SHP77 (cell line): ENCODE results near the gene NAA40.
A peak's percentile ranks its signal among the peaks of the same experiment; 100 is the strongest.
"Not testable (repeated sequence)": the region's sequence is repeated elsewhere in the genome, so short reads cannot be mapped to it uniquely, and the experiment has no call there.

Experiments
- DNase-seq, 2 experiments: peaks; one replicate each; lab custom pipeline; 2025; lab: John Stamatoyannopoulos, UW

NAA40 gene

DNA sequence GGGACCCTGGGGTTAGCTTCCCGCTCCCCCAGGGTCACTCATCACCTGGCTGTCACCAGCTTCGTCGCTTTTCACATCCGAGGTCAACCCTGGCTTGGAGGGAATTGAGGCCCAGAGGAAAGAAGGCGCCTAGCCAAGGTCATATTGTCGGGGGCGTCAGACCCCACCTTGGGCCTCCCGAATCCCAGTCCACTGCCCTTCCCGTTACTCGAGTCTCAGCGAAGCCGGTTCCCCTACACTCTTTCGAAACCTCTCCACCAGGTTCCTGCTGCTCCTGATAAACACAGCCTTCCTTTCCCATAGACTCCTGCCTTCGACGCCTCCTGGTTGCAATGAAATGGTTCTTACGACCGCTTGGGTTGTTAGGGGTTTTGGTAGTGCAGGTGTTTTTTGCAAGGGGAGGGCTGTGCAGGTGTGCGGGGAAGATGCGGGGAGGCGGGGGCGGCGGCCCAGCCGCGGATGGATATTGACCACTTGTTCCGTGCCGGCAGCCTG, 642 bp downstream of the NAA40 start:
- DNase-seq = no peak

DNA sequence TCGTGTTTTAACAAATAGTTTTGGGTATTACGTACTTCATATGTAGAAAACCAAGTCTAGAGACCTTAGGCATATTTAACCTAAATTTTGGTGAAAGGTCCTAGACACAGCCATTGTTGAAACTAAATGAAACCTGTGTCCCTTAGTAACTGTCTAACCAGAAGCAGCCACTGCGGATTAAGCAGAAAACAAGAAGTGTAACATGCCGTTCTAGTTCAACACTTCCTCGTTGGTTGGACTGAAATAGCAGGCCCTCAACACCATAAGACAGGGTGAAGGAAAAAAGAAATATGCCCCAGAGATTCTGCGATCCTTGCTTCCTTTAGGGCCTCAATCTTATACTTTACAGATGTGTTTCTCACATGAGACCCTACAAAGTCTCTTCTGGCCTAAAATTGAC, 2.0 kb downstream of the NAA40 start:
- no peak for DNase-seq

DNA sequence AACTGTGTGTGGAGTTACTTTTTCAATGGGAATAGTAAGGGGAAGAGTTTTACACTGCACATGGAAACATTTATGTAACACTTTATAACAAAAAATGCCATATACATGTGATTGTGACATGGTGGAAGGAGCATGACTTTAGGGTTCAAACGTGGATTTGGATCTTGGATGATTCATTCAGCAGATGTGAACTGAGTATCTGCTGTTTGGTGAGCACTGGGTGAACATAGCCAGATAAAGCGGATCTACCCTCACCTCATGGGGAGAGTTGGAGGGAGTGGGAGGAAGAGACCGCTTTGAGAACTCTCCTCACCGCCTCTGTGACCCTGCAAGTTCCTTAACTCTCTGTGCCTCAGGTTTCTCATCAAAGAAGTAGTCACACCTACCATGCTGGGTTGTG, 3.1 kb downstream of the NAA40 start:
- DNase-seq = no peak

DNA sequence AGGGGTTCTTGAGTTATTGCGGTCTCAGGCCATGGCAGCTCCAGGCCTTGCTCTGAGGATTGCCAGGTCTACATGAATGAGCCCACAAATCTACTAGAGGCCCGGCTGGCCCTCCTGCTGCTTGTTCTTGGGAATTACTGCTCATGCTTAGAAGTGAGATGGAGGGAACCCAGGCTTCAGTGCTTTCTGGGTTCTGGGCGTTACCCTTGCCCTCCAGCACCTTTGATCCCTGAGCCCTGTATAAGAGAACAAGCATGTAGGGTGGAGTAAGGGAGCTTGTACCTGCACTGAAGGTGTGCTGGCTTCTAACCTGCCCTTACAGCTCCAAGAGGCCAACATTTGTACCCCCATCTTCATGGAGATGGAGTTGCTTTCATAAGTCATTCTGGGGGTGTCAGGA, 4.0 kb downstream of the NAA40 start:
- DNase-seq = no peak

DNA sequence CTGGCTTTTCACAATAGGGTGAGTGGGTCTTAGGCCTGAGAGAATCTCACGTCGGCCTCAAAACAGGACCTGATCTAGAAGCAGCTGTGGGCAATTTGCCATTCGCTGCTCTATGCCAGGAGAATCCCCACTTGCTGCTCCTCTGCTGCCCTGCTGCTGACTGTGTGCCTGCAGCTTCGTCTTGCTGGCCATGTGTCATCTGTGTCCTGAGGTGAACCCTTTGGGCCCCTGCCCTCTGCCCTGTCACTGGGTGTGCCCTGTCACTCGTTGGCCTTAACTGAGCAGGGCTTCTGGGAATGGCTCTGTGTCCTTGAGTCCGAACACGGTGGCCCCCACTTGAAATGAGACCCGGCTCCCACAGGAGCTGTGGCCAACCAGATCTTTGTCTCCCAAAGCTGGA, 6.2 kb downstream of the NAA40 start:
- DNase-seq = no peak

DNA sequence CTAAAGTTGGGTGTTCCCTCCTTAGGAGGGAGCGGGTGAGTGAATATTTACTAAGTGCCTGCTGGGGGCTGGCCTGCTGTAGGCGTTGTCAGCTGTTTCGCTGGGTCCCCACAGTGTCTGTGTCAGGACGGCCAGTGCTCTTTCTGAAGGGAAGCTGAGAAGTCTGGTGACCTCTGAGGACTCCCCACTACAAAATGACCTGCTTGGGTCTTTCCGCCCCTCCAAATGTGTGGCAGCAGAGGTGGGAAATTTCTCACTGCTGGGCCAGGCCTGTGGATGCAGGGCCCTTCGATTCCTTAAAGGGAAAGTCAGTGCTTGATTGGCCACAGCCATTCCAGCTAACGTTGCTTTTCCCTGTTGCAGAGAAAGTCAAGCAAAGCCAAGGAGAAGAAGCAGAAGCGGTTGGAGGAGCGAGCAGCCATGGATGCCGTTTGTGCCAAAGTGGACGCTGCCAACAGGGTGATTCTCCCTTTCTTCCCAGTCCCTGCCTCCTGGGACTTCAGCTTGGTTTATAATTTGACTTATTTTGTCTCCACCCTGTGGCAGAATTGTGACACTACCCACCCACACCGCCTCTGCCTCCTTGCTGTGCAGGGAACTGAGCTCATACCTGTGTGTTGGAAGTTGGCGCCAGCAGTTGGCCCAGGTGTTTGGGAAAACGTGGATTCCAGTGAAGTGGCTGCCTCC, 6.8 kb downstream of the NAA40 start:
- DNase-seq = peak; percentile 60 to 61

DNA sequence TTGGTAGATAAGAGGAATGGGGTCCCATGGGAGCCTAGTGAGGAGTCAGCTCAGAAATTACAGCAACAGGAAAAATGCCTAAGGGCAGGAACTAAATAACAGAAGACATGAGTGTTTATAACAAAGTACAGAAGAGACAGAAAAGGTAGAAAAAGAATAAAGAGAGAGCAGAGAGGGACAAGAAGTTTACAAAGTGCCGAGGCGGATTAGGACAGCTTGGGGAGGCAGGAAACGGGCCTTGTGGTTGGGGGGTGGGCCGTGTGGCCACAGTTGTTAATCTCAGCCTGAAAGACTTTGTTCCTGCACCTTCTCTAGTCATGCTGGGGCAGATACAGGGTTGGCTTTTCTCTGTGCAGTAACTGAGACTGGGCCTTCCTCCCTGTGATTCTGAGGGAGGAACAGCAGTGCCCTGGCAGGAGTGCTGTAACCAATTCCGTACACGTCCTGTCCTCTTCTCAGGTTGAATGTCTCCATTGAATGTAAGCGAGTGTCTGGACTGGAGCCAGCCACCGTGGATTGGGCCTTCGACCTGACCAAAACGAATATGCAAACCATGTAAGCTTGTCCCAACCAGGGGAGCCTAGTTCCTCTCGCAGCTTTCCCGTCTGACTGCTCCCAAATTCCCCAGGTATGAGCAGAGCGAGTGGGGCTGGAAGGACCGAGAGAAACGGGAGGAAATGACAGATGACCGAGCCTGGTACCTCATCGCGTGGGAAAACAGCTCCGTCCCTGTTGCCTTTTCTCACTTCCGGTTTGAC, 13.2 kb downstream of the NAA40 start:
- DNase-seq = no peak

DNA sequence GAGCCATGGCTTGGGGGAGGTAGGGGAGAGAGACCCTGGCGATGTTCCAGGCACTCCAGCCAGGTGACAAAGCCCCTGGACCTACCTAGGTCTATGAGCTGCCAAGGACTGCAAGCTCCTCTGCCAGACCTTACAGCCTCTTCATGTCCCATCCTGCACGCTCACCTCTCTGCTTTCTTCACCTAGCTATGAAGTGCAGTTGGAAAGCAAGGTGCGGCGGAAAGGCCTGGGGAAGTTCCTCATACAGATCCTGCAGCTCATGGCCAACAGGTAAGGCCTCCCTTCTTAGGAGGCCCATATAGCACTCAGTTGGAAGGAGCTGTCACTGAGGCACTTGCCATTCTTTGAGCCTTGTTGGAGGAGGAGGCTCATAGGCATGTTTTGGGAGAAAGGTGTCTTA, 13.8 kb downstream of the NAA40 start:
- DNase-seq = no peak

DNA sequence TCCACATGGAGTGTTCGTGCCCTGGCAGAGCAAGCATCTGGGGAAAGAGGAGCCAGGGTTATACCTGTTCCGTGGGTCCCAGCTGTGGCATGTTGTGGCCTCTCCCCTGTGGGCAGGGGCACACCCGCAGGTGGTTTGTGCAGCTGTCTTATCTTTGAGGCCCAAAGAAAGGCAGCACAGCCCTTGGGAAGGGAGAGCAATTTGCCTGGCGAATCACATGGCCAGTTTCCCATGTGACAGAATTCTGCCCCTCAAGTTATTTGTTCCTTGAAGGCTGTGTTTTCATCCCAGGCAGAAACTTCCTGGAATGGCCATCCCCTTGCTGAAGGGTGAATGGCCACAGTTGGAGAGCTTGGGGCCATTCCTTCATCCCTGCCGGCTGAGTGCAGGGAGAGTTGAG, 19.2 kb downstream of the NAA40 start:
- no peak for DNase-seq

DNA sequence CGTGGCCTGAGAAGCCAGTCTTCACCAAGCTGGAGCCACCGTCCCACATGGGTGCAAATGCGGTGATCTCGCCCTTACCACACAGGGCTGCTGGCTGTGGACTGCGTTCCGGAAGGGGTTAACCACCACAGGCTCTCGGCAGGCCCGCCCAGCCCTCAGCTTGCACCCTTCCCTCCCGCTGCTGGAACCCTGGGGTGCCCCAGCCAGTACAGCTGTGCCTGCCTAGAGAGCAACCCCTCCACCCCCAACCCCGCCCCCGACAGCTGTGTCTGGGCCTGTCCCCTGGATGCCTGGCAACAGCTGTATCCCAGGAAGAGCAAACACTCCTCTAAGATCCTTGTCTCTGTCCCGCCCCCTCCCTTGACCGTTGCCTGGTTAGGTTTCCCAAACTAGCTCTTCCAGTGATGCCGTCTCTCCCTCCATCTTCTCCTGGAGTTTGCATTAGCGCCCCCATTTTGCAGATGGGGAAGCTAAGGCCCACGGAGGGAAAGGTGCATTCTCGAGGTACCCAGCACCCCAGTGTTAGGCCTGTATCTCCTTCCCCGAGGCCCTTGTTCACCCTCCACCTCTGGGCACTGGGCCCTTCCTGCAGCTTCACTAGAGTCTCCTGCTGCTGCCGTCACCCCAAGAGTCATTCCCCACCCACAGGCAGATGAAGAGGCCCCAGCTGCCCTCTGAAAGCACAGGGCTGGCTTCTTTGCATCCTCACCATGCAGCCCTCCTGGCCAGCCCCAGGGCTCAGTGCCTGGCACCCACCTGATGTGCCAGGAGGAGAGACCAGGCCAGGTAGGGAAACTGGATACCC, 23.0 kb downstream of the NAA40 start:
- peak; percentile 50 to 61 for DNase-seq

DNA sequence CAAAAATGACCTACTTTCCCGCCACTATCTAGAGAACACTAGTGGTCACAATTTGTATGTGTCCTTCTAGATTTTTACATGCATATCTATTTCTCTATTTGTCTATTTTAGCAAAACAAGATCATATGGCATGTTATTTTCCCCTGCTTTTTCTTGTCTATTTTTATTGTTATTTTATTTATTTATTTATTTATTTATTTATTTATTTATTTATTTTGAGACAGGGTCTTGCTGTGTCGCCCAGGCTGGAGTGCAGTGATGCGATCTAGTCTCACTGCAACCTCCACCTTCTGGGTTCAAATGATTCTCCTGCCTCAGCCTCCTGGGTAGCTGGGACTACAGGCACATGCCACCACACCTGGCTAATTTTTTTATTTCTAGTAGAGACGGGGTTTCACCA, 25.1 kb downstream of the NAA40 start:
- DNase-seq = not testable (repeated sequence)

DNA sequence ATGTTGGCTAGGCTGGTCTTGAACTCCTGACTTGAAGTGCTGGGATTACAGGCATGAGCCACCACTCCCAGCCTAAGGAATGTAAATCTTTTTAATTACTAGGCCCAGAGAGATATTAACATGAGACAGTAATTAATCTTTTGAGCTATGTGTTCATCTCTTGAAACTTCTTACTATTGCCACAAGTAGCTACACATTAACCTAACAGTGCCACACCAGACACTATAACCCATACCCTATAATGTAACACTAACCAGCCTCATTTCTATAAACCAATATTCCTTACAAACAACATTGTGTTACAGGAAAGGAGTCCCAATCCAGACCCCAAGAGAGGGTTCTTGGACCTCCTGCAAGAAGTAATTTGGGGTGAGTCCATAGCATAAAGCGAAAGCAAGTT, 27.6 kb downstream of the NAA40 start:
- no peak for DNase-seq

DNA sequence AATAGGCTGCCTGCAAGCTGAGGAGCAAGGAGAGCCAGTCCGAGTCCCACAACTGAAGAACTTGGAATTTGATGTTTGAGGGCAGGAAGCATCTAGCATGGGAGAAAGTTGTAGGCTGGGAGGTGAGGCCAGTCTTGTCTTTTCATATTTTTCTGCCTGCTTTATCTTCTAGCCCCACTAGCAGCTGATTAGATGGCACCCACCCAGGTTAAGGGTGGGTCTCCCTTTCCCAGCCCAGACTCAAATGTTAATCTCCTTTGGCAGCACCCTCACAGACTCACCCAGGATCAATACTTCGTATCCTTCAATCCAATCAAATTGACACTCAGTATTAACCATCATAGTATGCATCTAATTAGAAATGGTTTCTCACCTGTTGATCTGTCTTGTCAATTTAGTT, 30.7 kb downstream of the NAA40 start:
- DNase-seq = no peak

DNA sequence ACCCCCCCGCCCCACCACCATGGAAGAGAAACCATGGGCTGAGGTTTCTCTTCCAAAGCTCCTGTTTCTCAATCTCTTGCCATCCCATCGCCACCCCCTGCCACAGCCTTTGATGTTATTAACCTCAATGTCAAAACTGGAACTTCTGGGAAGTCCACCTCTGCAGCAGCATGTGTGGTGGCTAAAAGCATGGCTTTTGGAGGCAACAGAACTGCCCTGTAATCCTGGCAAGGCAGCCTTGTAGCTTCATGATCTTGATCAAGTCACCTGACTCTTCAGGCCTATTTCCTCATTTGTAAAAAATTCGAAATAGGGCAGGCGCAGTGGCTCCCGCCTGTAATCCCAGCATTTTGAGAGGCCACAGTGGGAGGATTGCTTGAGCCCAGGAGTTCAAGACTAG, 32.1 kb downstream of the NAA40 start:
- DNase-seq = no peak

DNA sequence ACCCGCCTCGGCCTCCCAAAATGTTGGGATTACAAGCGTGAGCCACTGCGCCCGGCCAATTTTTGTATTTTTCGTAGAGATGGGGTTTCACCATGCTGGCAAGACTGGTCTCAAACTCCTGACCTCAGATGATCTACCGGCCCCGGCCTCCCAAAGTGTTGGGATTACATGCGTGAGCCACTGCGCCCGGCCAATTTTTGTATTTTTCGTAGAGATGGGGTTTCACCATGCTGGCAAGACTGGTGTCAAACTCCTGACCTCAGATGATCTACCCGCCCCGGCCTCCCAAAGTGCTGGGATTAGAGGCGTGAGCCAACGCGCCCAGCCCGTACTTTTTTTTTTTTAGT, 35.1 kb downstream of the NAA40 start:
- DNase-seq = not testable (repeated sequence)

DNA sequence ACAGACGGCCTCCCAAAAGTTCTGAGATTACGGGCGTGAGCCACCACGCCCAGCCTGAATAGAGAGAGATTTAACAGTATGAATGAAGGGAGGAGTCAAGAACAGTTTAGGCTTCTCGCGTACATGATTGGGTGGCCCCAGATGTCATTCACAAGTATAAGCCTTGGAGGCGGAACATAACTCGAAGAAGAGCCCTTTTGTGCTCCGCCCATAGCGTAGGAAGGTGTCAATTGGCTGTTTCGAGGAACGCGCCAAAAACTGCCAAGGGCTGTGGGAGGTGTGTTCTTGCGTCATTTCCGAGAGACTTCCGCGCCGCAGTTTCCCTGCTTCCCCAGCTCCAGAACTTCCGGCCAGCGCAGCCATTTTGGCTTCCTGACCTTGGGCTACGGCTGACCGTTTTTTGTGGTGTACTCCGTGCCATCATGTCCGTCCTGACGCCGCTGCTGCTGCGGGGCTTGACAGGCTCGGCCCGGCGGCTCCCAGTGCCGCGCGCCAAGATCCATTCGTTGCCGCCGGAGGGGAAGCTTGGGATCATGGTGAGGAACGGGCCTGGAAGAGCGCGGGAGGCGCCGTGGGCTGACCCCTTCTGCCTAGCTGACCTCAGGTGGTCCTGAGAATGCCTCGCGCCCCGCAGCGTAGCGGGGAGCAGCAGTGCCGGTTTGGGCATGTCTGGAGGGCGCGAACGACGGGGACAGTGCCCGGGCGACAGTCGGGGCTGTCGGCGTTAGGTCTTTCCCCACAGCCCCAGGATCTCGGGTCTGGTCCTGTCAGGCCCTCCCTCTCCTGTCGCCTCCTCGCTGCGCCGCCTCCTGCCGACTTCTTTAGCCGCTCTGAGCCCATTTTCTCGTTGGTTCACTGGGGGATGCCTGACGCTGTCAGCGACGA, 35.7 kb downstream of the NAA40 start, which contains the start of gene COX8A:
TSS of gene COX8A (plus strand) at position 362 of the 885 bp plus-strand sequence. CDS start at position 423, 61 bp downstream.
- peak; percentile 99 to 100 for DNase-seq

DNA sequence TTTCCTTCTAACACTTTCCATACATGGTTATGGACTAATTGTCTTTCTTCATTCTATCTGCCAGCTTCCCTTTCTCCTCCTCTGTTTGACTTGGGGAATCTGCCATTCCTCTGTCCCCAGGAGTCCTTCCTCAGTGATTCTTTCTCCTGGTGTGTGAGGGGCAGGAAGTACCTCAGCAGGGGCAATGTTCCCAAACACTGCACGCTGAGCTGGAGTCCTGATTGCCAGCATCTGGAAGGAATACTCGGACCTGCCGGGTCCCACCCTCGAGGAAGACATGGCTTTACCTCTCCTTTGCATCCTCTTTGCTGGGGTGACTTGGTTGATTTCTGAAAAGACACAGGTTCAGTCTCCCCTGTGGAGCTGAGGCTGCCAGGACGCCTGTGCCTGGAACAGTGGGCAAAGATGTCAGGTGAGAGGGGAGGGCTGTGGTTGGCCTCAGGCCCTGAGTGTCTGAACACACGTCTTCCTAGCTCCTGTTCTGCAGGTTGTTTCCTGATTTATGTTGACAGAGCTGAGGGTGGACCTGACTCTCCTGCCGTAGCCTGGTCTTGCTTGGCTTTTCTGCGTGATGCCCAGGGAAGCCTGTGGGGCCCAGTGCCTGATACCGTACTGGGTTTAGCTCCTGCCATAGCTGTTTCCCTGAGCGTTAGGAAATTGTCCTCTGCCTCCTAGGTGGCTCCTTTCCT, 39.9 kb downstream of the NAA40 start:
- DNase-seq = no peak

DNA sequence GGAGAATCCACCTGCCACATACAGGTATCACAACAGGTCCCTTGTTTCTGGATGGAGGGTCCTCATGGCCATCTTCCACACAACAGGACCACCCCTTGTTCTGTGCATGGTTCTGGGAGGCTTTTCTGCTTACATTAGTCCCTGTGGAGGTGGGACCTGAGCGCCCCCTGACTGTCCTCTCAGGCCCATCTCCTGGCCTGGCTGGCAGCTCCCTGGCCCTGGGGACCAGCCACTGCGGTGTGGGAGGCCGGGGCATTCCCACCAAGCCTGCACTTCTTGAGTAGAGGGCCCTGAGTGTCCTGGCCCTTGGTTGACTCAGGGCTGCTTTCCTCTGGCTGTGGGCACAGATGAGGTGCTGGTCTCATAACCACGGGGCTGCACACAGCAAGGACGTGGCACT, 40.6 kb downstream of the NAA40 start:
- no peak for DNase-seq

DNA sequence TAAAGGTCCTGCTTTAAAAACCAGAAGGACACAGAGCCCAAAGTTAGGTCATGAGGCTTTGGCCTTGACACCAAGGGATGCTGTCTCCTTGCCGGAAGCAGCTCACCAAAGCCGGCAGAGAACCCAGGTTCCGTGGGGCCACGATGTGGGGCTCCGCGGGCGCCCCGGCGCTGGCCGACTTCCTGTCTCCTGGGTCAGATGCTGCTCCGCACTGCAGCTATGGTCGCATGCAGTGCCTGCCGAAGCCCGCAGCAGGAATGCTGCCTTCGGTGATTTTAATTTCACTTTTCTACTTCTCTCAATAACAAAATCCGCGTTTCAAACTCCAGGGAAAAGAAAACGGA, 47.0 kb downstream of the NAA40 start:
- DNase-seq = peak; percentile 22 to 60

DNA sequence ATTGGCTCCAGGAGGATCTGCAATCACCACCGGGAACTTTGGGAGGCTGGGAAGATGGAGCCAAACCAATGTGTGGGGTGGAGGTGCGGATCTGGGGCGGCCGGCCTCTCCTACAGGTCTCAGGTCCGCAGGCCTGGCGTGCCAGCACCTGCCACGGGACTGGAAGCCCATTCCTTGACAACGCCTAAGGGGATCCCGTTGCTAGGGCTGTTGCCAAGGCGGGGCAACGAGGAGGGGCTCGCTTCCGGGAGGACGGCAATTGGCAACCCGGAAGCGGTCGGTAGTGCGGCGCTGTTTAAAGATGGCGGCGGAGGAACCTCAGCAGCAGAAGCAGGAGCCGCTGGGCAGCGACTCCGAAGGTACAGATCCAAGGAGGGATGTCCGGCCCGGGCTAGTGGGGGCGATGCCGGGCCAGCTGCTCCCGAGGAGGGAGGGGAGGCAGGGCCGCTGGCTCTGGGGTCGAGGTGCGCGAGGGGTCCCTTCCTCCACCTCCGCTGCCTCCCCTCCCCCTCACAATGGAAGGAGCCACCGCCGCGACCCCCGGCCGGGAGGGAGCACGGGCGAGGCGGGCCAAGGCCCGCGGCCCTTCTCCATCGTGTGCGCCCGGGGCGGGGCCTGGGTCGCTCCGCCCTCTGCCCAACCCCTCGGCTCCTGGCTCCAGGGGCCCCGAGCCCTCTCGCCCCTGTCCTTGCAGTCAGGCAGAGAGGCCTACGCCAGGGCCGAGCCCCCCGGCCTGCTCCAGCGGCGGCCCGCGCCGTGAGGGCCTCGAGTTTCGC, 47.5 kb downstream of the NAA40 start, which contains the start of gene OTUB1:
TSS of gene OTUB1 (plus strand) at position 283 of the 776 bp plus-strand sequence. CDS start at position 302, 19 bp downstream.
- DNase-seq = peak; percentile 95 to 98
